ENCODE measurements around the gene ACTC1. TPM values are rescaled to one million over a fixed set of nuclear protein-coding genes. Genes with fewer than 3 reads are reported as not detected.
"Not testable (repeated sequence)": the region's sequence is repeated elsewhere in the genome, so short reads cannot be mapped to it uniquely, and the experiment has no call there.

The ACTC1 gene
- total RNA-seq (2014; rRNA removed; shearing (Covaris generic); ENCODE audit: low replicate concordance): not detected in 2 replicates

- in situ Hi-C loops (cut with HindIII; ENCODE audit: low pct_unique_long_range_greater_than_20kb, low sequenced_read_pairs): no loop called here
- DNase-seq (ENCODE audit: low read depth): peak; percentile 15
Measured at GRCh38 chr15:34795267-34796081, at the start of gene ACTC1. Gene ACTC1, minus strand, starts transcription at chr15:34795549. Its CDS starts 741 bp downstream, at chr15:34794808.

- in situ Hi-C loops (cut with HindIII; ENCODE audit: low pct_unique_long_range_greater_than_20kb, low sequenced_read_pairs): no loop called here
- DNase-seq (ENCODE audit: low read depth): no peak
Measured at GRCh38 chr15:34841262-34841725, 45.9 kb upstream of the ACTC1 start.

GRCh38 chr15:34838282-34838681 is 42.9 kb upstream of the ACTC1 start:
- no peak for DNase-seq (ENCODE audit: low read depth)
- in situ Hi-C loops (cut with HindIII; ENCODE audit: low pct_unique_long_range_greater_than_20kb, low sequenced_read_pairs): no loop called here

- peak; percentile 79 for DNase-seq (ENCODE audit: low read depth)
- in situ Hi-C loops (cut with HindIII; ENCODE audit: low pct_unique_long_range_greater_than_20kb, low sequenced_read_pairs): no loop called here
Measured at GRCh38 chr15:34837246-34838016, 42.1 kb upstream of the ACTC1 start.

GRCh38 chr15:34828145-34828911 is 33.0 kb upstream of the ACTC1 start:
- no peak for DNase-seq (ENCODE audit: low read depth)
- in situ Hi-C loops (cut with HindIII; ENCODE audit: low pct_unique_long_range_greater_than_20kb, low sequenced_read_pairs): no loop called here

GRCh38 chr15:34821831-34822230 is 26.5 kb upstream of the ACTC1 start:
- in situ Hi-C loops (cut with HindIII; ENCODE audit: low pct_unique_long_range_greater_than_20kb, low sequenced_read_pairs): no loop called here
- no peak for DNase-seq (ENCODE audit: low read depth)

- in situ Hi-C loops (cut with HindIII; ENCODE audit: low pct_unique_long_range_greater_than_20kb, low sequenced_read_pairs): no loop called here
- no peak for DNase-seq (ENCODE audit: low read depth)
Measured at GRCh38 chr15:34820110-34820509, 24.8 kb upstream of the ACTC1 start.

GRCh38 chr15:34818526-34818925 is 23.2 kb upstream of the ACTC1 start:
- in situ Hi-C loops (cut with HindIII; ENCODE audit: low pct_unique_long_range_greater_than_20kb, low sequenced_read_pairs): no loop called here
- no peak for DNase-seq (ENCODE audit: low read depth)

GRCh38 chr15:34815836-34816235 is 20.5 kb upstream of the ACTC1 start:
- DNase-seq (ENCODE audit: low read depth): no peak
- in situ Hi-C loops (cut with HindIII; ENCODE audit: low pct_unique_long_range_greater_than_20kb, low sequenced_read_pairs): no loop called here

- no peak for DNase-seq (ENCODE audit: low read depth)
- in situ Hi-C loops (cut with HindIII; ENCODE audit: low pct_unique_long_range_greater_than_20kb, low sequenced_read_pairs): no loop called here
Measured at GRCh38 chr15:34813446-34814190, 18.3 kb upstream of the ACTC1 start.

GRCh38 chr15:34812868-34813365 is 17.6 kb upstream of the ACTC1 start:
- DNase-seq (ENCODE audit: low read depth); in situ Hi-C loops (cut with HindIII; ENCODE audit: low pct_unique_long_range_greater_than_20kb, low sequenced_read_pairs): not testable (repeated sequence)

- in situ Hi-C loops (cut with HindIII; ENCODE audit: low pct_unique_long_range_greater_than_20kb, low sequenced_read_pairs): no loop called here
- no peak for DNase-seq (ENCODE audit: low read depth)
Measured at GRCh38 chr15:34812369-34812768, 17.0 kb upstream of the ACTC1 start.

- no peak for DNase-seq (ENCODE audit: low read depth)
- in situ Hi-C loops (cut with HindIII; ENCODE audit: low pct_unique_long_range_greater_than_20kb, low sequenced_read_pairs): no loop called here
Measured at GRCh38 chr15:34810443-34811129, 15.2 kb upstream of the ACTC1 start.

- in situ Hi-C loops (cut with HindIII; ENCODE audit: low pct_unique_long_range_greater_than_20kb, low sequenced_read_pairs): no loop called here
- no peak for DNase-seq (ENCODE audit: low read depth)
Measured at GRCh38 chr15:34809186-34809585, 13.8 kb upstream of the ACTC1 start.

- in situ Hi-C loops (cut with HindIII; ENCODE audit: low pct_unique_long_range_greater_than_20kb, low sequenced_read_pairs): no loop called here
- DNase-seq (ENCODE audit: low read depth): no peak
Measured at GRCh38 chr15:34808016-34808415, 12.7 kb upstream of the ACTC1 start.

GRCh38 chr15:34807241-34807640 is 11.9 kb upstream of the ACTC1 start:
- in situ Hi-C loops (cut with HindIII; ENCODE audit: low pct_unique_long_range_greater_than_20kb, low sequenced_read_pairs); DNase-seq (ENCODE audit: low read depth): not testable (repeated sequence)

- in situ Hi-C loops (cut with HindIII; ENCODE audit: low pct_unique_long_range_greater_than_20kb, low sequenced_read_pairs): no loop called here
- no peak for DNase-seq (ENCODE audit: low read depth)
Measured at GRCh38 chr15:34804776-34805175, 9.4 kb upstream of the ACTC1 start.
